ENCODE data around the gene DYNLT2.

DNA sequence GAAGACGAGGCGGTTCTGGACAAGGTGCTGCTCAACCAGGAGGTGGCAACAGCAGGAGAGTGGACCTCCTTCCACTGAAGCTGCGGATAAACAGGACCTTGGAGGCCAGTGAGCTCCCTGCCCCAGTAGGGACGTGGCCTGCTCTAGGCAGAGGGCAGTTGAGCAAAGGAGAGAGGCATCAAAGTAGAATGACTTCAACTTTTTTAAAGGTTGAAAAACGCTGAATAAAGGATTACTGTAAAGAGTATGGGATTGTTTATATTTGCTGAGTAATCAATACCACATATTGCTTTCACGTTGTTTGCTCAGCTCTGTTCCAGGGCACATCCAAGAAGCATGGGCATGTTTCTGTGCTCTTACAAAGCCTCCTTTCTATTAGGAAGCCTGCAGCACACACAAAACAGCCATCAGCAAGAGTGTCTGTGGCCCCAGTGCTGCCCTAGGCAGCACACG lies 48.1 kb upstream of the DYNLT2 start:
- TF ChIP-seq, protein P1, sequence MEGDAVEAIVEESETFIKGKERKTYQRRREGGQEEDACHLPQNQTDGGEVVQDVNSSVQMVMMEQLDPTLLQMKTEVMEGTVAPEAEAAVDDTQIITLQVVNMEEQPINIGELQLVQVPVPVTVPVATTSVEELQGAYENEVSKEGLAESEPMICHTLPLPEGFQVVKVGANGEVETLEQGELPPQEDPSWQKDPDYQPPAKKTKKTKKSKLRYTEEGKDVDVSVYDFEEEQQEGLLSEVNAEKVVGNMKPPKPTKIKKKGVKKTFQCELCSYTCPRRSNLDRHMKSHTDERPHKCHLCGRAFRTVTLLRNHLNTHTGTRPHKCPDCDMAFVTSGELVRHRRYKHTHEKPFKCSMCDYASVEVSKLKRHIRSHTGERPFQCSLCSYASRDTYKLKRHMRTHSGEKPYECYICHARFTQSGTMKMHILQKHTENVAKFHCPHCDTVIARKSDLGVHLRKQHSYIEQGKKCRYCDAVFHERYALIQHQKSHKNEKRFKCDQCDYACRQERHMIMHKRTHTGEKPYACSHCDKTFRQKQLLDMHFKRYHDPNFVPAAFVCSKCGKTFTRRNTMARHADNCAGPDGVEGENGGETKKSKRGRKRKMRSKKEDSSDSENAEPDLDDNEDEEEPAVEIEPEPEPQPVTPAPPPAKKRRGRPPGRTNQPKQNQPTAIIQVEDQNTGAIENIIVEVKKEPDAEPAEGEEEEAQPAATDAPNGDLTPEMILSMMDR (IDR thresholded peaks at IDR 0.05), result no peak
- TF ChIP-seq MAX (IDR thresholded peaks at IDR 0.05; ENCODE audit: low read depth) (no peak), GABPA (IDR thresholded peaks at IDR 0.05; ENCODE audit: low read depth) (no peak)
- TF ChIP-seq, protein P2, sequence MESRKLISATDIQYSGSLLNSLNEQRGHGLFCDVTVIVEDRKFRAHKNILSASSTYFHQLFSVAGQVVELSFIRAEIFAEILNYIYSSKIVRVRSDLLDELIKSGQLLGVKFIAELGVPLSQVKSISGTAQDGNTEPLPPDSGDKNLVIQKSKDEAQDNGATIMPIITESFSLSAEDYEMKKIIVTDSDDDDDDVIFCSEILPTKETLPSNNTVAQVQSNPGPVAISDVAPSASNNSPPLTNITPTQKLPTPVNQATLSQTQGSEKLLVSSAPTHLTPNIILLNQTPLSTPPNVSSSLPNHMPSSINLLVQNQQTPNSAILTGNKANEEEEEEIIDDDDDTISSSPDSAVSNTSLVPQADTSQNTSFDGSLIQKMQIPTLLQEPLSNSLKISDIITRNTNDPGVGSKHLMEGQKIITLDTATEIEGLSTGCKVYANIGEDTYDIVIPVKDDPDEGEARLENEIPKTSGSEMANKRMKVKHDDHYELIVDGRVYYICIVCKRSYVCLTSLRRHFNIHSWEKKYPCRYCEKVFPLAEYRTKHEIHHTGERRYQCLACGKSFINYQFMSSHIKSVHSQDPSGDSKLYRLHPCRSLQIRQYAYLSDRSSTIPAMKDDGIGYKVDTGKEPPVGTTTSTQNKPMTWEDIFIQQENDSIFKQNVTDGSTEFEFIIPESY (IDR thresholded peaks at IDR 0.05; ENCODE audit: borderline replicate concordance, low read depth), result no peak
